Suppressor macrophage treated with lipopolysaccharide for 1 hour (primary cell): ENCODE data around the gene ZBTB38.

Experiments
- DNase-seq, 3 donors: peaks; one replicate each; pipeline ENCODE4 v3.0.0-alpha.2; 2020 to 2022

Gene ZBTB38, protein sequence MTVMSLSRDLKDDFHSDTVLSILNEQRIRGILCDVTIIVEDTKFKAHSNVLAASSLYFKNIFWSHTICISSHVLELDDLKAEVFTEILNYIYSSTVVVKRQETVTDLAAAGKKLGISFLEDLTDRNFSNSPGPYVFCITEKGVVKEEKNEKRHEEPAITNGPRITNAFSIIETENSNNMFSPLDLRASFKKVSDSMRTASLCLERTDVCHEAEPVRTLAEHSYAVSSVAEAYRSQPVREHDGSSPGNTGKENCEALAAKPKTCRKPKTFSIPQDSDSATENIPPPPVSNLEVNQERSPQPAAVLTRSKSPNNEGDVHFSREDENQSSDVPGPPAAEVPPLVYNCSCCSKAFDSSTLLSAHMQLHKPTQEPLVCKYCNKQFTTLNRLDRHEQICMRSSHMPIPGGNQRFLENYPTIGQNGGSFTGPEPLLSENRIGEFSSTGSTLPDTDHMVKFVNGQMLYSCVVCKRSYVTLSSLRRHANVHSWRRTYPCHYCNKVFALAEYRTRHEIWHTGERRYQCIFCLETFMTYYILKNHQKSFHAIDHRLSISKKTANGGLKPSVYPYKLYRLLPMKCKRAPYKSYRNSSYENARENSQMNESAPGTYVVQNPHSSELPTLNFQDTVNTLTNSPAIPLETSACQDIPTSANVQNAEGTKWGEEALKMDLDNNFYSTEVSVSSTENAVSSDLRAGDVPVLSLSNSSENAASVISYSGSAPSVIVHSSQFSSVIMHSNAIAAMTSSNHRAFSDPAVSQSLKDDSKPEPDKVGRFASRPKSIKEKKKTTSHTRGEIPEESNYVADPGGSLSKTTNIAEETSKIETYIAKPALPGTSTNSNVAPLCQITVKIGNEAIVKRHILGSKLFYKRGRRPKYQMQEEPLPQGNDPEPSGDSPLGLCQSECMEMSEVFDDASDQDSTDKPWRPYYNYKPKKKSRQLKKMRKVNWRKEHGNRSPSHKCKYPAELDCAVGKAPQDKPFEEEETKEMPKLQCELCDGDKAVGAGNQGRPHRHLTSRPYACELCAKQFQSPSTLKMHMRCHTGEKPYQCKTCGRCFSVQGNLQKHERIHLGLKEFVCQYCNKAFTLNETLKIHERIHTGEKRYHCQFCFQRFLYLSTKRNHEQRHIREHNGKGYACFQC (N-terminal part only)

DNA sequence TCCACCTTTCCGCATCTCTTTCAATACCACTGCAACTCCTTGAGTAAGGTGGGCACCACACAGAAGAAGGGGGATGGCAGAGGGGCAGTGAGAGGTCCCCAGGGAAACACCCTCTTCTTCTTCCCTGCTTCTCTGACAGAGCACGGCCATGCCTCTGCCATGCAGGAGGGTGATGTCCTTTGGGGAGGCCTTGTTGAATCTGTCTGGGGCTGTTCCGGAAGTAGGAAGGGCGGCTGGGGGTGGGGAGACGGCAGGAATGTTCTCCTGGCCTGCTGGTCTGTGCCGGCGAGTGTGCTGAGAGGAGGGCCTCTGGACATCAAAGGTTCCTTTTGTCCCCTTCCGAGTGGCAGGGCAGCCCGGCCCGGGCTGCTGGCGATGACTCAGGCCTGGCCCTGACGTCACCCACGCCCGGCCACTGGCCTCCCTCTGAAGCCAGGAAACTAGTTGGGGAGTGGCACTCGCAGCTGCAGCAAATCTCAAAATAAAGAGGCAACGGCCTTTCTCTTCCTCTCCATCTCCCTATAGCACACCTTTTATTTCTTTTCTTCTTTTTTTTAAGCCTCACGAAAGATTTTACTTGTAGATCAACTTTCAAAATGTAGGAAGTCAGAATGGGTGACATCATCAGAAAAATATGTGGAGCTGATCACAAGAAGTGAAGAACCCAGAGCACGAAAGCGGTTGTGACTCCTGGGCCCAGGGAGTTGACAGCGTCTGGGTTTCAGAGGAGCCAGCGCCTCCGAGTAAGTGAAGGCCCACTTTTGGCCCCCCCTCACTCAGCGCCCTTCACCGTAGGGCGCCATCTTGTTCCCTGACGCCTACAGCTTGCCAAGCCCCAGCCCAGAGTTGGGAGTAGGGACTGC, at the start of gene ZBTB38:
TSS of gene ZBTB38 (plus strand) at position 443 of the 863 bp plus-strand sequence. CDS start 73,885 bp downstream, outside the sequence.
- peak; percentile 86 to 92 (median 86) for DNase-seq

DNA sequence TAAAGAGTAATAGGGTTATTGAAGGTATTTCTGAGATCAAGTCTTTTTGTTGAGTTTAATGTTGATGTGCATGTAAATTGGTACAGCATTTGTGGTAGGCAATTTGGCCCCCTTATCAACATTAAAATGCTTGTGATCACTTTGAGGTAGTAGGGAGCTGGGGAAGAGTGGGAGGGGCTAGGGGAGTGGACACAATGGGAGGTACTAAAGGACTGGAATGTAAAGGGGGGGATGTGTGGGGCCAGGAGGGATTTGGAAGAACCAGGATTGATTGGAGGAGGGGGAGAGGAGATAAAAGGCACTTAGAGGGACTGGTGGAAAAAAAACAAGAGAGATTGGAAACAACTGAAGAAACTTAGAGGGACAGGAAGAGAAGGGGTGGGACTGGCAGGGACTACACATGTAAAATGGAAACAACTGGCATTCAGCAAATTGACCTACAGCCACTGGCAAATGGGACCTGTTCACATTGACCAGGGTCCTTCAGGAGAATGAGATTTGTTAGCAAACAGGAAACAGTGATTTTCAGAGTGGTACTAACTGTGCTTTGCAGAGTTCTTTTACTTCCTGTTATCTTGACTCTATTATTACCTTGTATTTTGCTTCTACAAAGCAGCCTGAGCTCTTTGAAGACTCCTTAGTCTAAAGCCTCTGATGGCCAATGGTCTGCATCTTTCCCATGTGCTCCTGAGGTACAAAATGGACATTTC, 47.8 kb upstream of the ZBTB38 start:
- no peak for DNase-seq

DNA sequence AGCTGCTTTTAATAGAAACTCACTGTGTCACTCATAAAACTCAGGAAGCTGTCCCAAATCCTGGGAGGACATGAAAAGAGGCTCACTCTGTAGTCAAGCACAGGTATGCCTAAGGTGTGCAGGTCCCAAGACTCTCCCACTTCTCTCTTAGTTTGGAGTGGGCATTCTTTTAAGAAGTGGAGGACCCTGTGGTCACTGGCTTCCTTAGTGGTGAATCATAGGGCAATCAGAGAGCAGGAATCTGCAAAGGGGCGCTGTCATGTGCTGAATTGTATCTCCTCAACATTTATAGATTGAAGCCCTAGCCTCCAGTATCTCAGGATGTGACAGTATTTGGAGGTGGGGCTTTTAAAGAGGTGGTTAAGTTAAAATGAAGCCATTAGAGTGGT, 47.2 kb upstream of the ZBTB38 start:
- no peak for DNase-seq

DNA sequence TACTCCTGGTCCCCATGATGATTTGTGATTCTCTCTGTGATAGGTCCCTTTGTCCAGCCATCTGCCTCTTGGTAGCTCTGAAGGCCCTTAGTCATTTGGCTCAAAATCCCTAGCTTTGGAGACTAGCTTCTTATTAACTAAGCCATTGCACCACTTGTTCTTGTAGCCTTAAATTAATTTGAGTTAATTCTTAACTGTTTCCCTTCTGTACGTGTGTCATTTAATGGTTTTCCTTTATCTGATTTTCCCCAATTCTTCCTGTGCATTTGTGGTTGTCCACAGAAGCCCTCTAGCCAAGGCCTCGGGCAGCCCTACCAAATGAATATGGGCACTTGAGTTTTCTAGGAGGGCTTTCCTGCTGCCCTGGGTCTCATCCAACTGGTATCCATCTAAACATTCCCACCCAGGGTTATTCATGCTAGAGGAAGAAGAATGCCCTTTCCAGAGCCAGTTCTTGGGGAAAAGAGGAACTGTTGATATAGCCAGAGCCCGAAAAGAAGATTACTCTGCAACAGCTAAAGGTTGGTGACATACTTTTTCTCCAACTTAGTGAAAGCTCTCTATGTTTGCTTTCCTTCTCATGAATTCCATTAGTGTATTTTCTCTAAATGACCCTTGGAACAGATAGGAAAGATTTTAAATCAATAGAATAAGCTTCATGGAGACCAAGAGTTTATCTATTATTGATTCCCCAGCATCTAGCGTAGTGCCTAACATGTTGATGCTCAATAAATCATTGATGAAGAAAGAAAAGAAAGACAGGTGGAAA, 44.2 kb upstream of the ZBTB38 start:
- DNase-seq, result no peak

DNA sequence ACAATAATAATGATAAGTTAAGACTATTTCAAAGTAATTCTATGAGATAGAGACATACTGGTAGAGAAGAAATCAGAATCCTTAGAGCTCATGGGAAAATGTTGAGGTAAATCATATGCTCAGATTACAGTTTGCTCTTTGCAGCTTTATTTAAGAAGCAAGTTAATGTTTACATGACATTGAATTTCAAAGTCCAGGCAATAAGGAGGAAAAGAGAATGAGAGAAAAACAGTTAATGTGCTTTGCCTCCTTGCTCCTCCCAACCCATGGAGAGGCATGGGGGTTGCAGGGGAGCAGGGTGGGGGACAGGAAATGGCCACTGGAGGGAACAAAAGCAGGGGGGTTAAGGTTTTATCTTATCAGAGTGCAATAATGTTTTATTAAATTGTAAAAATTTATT, 42.2 kb upstream of the ZBTB38 start:
- DNase-seq, result no peak

DNA sequence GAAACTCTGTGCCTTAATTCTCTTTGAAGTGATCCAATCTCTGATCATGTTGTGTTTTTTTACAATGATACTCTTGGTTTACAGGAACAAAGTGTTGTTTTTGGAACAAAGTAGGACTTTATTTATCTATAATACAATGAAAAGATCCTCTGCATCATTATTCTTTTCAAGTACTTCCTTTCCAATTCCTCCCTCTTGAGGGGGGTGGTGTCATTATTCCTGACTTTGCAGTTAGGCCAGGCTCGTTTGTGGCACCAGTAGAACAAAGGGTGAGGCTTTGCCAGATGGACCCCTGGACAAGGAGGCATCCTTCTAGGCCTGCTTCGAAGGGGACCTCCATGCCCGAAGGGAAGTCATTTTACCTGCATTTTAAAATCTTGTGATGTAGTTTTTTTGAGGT, 41.7 kb upstream of the ZBTB38 start:
- DNase-seq, result no peak

DNA sequence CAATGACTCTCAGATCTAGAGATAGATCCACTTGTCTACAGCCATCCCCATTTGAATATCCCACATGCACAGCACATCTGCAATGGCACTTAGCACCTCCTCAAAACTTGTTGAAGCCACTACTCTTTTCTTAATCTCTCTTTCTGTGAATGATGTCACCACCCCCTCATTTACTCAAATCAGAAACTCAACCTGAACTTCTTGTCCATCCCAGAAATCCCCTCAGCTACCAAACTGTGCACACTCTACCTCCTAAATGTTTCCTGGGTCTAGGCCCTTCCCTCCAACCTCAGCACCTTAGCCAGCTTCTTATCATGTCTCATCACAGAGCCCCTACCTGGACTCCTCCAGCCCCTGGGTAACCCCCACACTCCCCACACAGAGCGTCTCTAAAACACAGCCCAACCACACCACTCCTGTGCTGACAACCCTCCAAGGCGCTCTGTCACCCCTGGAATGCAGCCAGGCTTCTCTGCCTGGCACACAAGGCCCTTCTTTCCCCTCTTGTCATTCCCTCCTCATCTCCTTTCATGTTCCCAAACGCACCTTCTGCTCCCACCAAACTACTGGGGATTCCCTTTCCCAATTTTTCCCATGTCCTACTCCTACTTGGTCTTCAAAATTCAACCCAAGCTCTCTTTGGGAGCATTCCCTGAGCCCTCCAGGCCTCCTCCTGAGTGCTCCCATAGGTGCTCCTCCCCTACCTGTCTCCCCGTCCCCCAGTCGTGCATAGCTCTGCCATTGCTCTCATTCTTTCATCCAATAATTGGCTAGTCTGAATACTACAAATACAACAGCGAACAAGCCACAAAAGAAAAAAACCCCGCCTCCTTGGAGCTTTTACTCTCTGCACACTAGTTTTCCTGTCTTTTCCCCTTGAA, 39.8 kb upstream of the ZBTB38 start:
- no peak for DNase-seq

DNA sequence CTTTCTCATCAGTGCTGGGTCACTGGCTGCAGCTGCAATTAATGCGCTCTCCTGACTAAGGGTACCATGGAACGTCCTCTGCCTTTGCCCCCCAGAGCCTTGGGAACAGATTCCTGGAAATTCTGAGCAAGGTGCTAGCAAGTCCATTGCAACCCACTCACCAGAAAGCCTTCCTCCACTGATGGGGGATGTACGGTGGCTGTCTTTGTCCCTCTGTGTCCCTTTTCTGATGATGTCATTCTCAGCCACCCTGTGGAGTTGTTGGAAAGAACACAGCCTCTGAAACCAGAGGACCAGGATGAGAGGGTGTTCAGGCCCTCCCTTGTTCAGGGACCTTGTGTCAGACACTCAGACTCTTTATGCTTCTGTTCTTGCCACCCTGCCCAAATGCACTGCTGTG, 38.1 kb upstream of the ZBTB38 start:
- DNase-seq, result peak; percentile 37 to 65 (median 57)

DNA sequence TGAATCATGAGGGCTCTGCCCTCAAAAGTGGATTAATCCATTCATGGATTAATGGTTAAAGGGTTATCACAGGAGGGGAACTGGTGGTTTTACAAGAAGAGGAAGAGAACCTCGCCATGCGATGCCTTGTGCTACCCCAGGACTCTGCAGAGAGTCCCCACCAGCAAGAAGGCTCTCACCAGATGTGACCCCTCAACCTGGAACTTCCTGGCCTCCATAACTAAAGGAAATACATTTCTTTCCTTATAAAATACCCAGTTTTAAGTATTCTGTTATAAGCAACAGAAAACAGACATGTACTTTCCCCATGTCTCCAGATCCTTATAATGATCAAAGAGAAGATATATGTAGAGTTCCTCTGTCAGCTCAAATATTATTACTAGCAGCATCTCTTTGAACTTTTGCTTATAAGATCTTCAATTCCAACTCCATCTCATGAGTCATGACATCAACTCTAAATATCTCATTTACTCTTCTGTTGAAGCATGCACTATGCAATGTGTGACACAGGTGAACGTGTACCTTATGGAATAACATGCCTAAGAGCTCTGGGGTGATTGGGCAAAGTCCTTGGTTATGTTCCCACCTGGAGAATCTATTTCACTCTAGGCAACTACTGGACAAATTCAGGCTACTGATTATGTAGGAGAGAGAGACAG, 37.5 kb upstream of the ZBTB38 start:
- DNase-seq, result no peak

DNA sequence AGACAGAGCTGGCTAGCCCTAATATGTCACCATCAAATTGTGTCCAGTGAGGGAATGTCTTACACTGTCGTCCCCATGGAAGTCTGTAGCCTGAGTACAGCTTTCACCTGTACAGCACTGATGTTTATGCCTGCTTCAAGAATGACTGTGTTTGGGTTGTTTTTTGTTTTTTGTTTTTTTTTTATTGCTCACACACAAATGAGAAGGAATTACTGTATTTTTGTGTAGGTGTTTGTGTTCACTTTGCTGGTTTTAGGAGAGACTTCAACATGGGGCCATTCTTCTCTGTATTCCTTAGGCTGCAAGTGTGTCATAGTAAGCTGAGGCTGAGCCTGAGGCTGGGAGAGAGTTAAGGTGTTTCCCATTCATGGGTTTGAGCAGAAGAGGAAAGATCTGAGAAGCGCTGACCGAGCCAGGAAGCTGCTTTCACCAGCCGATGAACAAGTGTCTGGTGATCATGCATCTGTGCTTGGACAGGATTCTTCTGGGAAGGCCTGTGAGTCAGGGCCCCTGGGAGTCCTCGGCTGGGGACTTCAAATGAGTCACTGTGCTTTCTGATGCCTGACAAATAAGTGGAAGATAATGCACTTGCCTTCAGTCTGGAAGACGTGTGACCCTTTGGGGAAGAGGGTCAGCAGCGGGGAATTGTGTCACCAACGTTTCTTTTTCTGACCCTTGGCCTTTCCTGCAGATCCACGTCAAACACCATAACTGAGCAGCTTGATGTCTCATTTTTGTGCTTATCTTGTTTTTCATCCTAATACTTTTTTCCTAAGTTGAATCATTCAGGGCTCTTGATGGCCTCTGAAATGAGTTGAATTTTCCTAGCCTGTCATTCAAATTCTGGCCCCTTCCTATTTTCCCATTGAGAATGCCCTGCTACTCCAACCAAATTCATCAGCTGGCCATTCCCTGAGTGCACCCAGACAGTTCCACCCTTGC, 36.7 kb upstream of the ZBTB38 start:
- DNase-seq, result peak; percentile 92 to 98 (median 93)

DNA sequence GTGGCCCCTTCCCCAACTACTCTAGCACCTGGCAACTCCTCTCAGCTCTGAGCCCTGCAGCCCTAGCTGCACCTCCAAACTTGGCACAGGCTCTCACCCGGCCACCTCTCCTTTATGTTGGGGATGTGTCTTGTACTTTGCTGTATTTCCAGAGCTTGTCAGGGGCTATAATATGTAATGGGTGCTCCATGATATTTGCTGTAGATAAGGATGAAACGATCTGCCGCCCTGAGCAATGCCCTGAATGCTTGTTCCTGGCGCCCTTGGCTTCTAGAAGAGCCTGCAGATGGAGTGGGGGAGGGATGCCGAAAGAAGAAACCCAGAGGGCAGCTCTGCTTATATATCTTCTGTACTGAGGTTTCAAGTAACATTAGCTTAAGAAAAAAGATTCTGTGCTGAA, 35.9 kb upstream of the ZBTB38 start:
- DNase-seq, result no peak

DNA sequence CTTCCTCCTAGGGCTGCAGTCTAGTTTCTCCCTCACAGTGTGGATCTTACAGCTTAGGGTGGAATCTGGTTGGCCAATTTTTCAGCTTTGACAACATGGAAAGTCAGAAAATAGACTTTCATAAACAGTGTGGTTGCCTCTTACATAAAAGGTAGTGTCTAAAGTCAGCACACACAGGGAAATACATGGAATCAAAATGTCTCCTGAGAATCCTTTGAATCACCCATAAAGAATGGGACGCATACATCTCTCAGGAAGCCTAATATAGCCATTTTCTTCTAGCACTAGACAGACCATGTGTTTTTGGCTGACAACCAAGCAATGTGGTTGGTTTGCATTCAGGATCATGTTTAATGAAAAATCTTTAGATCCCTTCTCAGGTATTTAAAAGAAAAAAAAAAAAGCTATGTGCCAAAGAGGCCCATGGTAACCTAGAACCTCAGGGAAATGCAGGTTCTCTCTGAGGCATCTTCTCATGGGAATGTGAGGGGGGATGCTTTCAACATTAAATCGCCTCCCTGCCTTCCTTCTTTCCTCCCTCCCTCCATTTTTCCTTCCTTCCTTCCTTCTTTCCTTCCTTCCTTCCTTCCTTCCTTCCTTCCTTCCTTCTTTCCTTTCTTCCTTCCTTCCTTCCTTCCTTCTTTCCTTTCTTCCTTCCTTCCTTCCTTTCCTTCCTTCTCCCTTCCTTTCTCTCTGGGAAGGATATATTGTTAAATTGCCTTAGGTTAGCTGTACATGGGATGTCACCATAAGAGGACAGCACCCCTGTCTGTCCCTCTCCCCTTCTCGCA, 34.3 kb upstream of the ZBTB38 start:
- peak in 1 of 3 donors; percentile 20 for DNase-seq

DNA sequence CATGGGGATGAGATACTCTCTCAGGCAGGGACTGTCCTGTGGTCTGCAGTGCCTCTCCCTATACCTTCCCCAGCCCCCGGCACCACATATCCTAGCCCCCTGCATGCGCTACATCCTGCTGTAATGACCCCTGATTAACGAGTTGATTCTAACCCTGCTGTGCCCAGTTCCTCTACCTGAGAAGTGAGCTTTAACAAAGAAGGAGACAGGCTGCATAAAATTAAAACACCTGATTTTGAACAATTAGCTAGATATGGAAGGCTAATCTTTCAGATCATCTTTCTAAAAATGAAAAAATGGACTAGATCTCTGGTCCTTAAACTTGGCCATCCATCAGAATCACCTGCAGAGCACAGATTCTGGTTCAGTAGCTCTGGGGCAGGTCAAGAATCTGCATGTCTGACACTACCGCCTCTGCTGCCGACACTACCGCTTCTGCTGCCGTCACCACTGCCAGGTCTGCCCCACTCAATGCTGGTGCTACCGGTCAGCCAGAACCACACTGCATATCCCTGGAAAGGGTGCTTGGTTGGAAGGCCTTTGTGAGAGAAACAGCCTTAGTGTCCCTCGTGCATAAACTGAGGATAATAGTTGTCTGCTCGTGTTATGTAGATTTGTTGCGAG, 33.6 kb upstream of the ZBTB38 start:
- no peak for DNase-seq

DNA sequence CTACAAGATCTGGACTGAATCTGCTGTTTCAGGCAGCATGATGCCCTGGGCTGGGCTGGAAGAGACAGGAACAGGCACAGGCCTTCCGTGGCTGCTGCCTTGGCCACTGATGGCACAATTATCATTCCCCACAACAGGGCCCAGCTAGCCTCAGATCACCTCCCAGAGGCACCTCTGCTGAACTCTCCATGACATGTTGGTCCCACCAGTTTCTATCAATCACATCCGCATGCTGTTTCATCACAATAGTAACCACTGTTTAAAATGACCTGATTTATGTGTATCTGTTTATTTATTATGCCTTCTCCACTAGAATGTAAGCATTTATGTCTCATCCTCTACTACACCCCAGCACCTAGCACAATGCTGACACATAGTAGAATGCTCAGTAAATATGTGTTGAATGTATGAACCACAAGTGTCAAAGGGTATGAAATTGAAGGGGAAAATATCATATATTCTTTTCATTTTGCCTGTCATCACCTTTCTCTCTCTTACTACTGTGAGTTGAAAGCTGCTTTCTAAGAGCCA, 32.7 kb upstream of the ZBTB38 start:
- DNase-seq, result no peak

DNA sequence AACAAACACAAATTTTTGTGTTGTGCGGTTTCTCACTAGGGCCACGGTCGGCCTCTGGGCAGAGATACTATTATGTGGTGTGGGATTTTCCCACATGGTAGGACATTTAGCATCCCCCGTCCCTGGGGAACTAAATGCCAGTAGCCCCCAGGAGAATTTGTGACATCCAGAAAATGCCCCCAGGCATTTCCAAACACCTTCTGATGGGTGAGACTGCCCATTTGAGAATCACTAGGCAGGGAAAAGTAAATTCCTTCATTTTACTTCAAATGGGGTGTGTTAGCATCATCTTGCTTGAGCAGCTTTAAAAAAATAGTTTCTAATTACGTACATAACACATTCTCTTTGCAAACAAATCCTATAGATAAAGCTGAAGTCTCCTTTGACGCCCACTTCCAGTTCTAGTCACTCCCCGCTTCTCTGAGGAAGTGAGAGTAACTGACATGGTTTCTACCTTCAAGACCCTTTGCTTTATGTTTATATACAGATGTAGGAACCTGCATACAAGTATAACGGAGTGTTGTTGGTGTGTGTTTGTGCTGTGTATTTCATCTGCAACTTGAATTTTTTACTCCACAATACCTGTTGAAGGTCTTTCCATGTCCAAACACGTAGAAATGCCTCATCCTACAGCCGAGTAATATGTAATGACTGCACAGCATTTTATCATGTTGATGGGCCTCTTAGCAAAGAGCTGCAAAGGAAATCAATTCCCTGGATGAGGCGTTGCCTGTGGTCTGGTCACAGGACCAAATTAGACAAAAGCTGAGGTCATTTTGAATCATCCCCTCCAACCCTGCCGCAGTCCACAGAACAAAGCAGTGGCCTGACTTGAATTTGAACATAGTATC, 31.4 kb upstream of the ZBTB38 start:
- DNase-seq, result peak; percentile 90 to 97 (median 93)

DNA sequence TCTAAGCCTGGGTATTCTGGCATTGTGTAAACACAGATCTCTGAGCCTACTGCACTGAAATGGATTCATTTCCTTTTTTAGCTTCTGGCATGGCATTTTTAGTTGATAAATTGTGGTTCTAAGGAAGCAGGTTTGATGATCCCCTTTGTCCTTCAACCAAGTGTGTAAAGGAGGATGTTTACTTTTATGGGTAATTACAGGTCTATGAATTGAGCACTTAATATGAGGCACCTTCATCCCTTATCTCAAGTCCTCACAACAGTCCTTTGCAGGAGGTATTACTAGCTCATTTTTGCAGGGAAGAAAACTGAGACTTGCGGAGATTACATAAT, 30.8 kb upstream of the ZBTB38 start:
- DNase-seq, result no peak
